Stimulated activated CD4-positive, alpha-beta T cell treated with anti-CD3 and anti-CD28 coated beads, TNF-alpha, amount 100 ng/mL, for 24 hours (primary cell): ENCODE measurements around the gene MCOLN2.

Experiments used
- DNase-seq, 3 experiments: peaks; one replicate each; pipeline ENCODE4 v3.0.0-alpha.2; 2020; ENCODE audit warnings: low read depth in 3 of 3

The MCOLN2 gene

DNA sequence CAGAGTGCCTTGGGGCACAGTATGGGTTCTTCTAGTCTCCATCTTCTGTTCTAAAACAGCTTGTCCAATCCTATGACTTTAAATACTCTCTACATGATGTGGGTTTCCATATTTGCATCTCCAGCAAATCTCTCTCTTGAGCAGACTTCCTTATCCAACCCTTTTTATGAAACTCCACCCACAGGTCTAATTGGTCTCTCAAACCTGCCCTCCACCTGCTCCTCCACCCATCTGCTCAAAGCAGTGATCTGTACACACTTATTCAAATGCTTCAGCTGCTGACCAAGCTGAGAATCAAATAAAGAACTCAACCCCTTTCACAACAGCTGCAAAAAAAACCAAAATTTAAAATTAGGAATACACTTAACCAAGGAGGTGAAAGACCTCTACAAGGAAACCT, 11.5 kb downstream of the MCOLN2 start:
- DNase-seq: no peak

DNA sequence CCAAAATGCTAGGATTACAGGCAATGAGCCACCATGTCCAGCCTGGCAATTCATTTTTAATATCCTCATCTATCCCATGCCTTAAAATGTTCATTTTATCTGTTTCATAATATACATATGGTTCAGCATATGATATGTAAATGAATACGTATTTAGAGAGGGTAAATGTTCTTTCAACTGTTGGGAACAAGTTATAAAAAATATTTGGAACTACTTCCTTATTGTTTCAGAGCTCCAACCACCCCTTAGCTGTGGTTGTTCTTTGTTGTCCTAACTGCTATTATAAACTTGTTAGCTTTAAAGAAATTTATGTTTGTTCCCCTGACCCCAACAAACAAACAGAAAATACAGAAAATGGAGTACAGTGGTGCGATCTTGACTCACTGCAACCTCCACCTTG, 14.5 kb downstream of the MCOLN2 start:
- DNase-seq: no peak

DNA sequence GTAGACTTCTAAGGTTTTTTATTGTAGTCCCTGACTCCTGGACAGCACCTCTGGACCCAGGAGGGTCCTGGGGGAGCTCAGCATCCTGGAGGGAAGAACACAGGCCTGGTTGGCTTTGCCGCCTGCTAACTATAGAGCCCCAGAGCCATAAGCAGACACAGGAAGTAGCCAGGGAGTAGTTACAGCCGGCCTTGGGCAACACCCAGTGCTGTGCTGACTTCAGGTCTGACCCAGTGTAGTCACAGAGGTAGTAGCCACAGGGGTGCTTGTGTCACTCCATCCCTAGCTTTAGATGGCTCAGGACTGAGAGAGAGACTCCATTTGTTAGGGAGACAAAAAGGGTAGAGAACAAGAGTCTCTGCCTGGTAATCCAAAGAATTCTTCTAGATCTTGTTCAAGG, 21.9 kb downstream of the MCOLN2 start:
- no peak for DNase-seq

DNA sequence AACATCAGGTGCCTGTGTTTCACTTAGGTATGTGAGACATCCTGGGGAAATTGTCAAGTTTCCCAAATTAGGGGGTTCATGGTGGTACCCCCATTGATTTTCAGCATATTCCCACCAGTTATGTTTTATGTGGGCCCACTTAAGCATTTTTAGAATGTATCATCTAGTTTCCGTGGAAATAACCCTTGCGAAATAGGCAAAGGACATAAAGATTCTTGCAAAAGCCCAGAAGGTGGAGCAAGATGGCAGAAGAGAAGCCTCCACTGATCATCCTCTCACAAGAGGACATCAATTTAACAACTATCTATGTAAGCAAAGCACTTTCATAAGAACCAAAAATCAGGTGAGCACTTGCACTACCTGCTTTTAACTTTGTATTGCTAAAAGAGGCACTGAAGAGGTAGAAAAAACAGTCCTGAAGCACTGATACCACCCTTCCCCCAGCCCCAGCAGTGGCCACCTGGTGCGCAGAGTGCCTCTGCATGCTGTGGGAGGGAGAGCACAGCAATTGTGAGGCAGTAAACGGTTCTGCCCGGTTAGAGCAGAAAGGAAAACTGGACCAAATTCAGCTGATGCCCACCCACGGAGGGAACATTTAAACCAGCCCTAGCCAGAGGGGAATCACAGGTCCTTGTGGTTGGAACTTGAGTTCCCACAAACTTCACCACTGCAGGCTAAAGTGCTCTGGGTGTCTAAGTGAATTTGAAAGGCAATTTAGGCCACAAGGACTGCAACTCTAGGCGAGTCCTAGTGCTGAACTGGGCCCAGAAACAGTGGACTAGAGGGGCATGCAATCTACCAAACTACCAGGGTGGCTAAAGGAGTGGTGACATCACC, 23.2 kb downstream of the MCOLN2 start:
- no peak for DNase-seq

DNA sequence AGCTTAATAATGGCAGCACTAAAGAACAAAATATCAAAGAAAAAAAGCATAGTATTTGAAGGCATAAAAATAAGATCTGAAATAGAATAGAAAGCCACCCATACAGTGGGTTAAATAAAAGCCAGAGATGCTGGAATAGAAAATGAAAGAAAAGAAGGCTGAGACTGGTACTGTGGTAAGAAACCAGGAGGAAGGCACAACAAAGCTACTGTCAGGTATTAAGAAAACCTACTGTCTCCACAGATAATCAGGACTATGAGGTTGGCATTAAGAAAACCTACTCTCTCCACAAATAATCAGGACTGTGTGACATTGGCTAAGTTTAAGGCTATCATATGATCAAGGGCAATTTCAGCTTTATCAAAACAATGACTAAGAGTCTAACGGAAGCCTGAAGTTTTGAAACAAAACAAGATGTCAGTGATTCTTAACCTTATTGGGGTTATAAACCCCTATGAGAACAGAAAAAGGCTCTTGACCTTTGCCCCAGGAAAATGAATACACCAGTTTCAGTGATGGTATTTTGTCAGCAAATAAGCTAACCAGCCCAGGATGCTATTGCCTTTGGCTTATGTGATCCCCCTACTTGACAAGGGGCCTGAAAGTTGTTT, 24.4 kb downstream of the MCOLN2 start:
- DNase-seq: no peak

DNA sequence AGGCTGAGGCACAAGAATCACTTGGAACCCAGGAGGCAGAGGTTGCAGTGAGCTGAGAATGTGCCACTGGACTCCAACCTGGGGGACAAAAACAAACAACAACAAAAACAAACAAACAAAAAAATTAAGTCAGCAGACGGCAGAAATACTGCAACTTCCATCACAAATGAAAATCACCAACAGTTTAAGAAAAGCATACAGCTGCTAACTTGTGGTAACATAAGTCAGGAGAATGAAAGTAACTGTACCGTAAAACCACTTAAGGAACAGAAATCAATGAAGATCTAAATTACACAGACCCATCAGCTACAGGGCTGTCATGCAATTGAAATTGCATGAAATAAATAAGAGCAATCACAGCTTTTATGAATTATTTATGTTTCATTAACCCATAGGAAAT, 25.0 kb downstream of the MCOLN2 start:
- DNase-seq: no peak

DNA sequence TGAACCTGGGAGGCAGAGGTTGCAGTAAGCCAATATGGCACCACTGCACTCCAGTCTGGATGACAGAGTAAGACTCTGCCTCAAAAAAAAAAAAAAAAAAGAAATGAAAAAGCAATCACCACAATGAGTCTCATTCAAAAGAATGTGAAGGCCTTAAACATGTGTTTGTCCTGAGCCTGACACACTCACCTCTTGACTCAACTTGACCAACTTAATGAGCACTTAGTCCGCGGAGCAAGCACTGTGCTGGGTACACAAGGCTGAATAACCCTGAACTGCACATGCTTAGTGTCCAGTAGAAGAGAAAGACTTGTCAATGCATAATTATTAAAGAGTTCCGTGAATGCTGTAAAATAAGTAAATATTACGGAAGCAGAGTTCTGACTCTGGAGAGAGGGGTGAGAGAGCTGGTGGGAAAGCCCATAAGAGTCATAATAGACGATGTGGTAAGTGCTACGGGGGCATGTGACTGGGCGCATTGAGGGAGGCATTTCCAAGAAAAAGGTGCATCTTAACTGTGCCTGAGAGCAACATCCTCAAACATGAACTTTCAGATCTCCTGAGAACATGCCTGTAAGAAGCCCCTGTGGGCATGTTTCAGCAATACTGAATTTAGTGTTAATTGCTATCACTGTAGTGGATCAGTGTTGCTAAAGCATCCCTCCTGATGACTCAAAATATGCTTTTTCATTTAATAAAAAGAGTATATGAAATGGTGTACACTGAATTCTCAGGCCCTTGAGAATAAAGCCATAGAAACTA, 27.2 kb downstream of the MCOLN2 start:
- DNase-seq: peak in 1 of 3 experiments; percentile 24

DNA sequence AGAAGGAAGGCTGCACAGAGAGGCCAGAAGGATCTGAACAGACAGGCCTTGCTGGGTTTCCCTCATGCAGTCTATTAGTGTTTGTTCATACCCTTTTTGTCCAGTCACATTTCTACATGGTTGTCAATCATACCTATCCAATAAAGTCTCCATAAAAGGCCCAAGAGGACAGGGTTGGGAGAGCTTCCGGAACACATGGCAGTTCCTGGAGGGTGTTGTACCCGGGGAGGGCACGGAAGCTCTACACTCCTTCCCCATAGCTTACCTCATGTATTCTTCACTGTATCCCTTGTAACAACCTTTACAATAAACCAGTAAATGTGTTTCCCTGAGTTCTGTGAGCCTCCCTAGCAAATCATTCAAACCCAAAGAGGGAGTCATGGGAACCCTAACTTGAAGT, 28.0 kb downstream of the MCOLN2 start:
- DNase-seq: no peak

DNA sequence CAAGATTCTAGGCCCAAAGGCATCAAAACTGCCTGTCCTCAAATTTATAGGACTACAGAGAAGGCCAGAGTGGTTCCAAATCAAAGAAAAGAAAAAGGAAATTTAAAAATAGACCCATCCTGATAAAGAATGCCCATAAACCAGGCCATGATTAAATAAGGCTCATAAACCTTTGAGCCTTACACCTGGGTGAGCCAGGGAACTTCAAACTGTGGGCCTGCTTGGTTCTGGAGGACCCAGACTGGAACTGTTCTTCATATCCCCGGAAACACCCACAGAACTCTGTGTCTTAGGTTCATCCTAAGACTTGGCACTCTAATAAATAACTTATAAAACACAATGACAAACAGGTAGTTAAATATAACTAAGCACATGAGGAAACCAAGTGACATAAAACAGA, 28.8 kb downstream of the MCOLN2 start:
- DNase-seq: no peak

DNA sequence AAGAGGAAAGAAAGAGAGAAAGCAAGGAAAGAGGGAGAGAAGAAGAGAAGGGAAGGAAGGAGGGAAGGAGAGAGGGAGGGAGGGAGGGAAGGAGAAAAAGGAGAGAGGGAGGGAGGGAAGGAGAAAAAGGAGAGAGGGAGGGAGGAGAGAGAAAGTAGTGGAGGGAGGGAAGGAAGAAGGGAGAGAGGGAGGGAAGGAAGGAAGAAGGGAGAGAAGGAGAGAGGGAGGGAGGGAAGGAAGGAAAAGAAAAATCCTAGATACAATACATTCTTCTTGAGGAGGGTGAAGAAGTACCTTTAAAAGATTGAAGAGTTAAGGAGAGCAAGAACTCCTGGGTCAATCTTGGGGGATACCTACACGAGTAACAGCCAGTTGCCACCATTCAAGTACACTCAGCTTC, 29.2 kb downstream of the MCOLN2 start:
- DNase-seq: no peak

DNA sequence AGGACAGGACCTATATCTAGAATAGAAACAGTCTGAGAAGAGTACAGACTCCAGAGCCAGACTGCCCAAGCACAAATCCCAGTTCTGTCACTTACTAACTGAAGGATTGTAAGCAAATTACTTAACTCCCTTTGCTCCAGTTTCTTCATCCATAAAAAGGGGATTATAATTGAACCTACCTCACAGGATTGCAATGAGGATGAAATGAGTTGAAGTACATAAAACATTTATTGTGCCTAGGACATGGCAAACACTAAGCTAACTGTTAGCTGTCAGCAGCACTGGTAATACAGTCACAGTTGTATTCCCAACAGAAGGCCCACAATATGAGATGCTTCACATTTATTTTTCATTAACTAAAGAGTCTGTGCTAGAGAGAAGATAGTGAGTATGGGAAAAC, 33.9 kb downstream of the MCOLN2 start:
- DNase-seq: no peak

DNA sequence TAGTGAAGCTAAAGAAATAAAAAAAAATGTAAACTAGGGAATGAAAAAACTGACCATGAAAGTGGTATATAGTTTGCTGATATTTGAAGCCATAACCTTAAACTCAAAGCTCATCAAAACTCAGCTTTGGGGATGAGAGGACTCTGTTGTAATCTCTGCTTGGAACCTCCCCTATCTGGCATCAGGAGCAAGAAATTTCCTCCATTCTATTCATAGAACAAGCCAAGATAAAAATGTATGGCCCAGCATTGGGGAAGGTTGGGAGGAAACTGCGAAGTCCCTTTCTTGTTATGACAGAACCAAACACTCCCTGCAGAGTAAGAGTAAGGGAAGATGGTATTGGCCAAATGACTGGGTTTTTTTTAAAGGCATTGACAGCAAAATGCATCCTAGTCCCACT, 35.6 kb downstream of the MCOLN2 start:
- DNase-seq: no peak

DNA sequence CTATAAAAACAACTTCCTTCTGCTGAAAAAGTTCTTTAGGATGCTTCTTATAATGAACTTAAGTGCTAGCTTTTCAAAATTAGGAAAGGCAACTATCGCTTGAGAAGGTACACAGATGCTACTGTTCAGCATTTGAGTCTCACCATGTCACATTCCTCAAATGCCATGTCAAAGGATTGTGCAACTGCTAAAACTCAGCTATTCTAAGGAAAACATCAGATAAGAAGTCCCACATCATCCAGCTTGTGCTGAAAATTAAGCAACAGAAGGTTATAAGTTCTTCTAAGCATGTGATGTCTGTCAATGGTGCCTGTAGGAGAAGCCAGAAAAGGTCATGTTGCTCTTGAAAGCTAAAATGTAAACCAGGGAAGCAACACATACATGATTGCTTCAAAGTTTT, 36.5 kb downstream of the MCOLN2 start:
- DNase-seq: no peak

DNA sequence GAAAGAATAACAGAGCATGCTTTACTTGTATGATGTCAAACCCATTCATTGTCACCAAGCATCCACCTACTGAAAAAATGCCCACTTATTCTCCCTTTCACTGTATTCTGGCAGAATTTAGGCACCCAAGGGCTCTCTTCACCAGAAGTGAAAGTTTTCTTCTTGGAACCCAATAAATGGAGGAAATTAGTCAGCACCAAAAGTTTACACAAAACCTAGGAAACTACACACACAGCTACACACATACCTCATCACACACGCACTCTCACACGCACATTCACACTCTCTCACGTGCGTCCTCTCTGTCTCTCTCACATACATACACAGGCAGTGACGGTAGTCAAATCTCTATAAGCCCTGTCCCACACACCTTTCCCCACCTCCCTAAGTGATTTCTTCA, 37.6 kb downstream of the MCOLN2 start:
- peak in 2 of 3 experiments; percentile 34 to 40 for DNase-seq

DNA sequence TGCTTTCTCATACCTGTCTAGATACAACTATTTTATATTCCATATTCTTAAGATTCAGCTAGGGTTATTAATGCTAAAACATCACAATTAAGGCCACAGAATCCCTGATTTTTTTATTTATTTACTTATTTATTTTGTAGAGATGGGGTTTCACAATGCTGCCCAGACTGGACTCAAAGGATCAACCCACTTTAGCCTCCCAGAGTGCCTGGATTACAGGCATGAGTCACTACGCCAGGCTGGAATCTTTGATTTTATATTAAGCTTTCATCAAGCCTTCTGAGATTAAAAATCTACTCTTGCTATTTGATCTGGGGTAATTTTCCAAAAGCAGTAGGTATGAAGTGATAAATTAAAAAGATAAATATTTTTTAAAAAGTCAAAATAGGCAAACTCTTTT, 38.9 kb downstream of the MCOLN2 start:
- DNase-seq: no peak

DNA sequence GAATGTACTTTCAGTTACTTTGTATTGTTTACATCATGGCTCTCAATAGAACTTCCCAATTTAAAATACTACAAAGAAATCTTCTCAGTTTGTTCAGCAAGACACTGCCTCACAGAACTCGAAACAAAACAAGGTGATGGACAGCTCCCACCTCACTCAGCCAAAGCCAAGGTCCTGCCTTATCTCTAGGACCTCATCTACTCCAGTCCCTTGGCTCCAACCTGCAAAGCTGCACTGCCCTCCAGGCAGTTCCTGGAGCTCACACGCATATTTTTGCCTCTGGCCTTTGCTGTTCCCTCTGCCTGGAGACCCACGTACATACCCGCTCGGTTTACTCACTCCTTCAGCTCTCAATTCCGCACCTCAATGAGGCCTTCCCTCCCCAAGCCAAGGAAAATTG, 40.3 kb downstream of the MCOLN2 start:
- no peak for DNase-seq

DNA sequence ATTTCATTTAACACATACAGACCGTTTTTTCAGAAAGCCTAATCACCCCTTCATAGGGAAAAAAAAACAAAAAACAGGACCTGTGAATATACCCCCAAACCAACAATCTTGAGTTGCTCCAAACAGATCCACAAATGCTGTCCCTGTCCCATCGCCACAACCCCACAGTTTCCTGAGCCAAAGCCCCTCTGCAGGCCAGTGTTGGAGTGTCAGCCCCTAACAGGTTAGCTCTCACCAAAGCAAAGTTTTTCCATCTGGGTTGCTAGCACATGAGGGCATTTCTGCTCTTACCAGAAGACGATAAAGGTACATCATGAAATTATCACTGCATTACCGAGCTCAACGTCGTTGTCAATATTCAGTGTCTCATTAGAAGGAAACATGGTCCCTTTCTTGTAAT, 40.8 kb downstream of the MCOLN2 start:
- no peak for DNase-seq

DNA sequence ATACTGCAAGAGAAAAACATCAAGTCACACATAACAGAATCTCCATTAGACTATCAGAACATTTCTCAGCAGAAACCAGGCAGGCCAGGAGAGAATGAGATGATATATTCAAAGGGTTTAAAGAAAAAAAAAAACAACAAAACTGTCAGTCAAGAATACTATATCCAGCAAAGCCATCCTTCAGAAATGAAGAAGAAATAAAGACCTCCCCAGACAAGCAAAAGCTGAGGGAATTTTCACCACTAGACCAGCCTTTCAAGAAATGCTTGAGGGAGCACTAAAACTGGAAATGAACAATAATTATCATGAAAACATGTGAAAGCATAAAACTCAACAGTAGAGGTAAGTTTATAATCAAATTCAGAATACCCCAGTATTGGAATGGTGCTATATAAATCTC, 47.2 kb downstream of the MCOLN2 start:
- no peak for DNase-seq

DNA sequence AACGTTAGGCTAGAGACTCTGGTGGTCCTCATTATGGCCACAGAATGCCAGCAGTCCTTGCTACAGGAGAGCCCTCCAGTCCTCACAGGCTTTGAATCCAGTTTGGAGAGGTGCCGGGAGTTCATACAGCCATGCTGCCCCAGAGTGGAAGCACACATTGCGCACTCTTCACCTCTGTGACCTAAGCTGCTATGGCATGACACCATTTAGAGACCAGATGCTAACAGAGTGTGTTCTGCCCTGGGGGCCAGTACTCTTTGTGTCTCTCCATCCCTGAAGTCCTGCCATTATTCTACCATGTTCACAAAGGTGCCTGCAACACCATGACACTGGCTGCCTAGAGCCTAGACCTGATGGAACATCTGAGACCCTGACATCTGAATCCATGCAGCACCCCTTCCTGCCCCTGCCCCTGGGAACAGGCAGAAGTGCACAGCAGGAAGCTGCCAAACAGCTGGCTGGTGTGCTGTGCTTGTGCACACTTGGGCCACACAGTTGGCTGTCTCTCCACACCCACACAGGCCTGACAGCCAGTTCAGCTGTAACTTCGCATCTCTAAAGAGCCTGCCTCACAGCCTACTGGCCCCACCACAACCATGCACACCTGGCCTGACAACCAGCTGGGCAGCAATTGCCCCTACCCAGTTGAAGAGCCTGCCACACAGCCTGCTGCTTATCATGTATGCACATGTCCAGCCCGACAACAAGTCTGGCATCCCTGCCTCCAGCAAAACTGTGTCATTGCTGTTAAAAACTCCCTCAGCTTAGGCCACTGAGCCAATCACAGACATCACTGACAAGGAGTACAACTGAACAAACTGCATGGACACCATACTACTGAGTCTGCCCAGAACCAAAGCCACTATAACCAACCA, 49.1 kb downstream of the MCOLN2 start:
- no peak for DNase-seq

DNA sequence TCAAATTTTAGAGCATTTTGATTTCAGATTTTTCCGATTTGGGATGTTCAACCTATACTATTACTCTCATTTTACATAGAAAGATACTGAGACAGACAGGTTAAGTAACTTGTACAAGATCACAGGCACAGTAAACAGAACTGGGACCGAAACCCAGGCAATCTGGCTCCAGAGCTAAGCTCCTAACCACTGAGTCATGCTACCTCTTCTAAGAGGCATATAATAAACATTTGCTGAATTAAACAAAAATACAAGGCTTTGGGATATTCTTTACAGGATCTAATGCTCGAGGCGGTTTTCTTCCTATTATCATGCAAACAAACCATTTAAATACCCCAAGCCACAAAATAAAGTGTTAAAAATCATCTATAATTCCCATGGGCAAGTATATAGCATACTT, 50.3 kb downstream of the MCOLN2 start:
- no peak for DNase-seq

DNA sequence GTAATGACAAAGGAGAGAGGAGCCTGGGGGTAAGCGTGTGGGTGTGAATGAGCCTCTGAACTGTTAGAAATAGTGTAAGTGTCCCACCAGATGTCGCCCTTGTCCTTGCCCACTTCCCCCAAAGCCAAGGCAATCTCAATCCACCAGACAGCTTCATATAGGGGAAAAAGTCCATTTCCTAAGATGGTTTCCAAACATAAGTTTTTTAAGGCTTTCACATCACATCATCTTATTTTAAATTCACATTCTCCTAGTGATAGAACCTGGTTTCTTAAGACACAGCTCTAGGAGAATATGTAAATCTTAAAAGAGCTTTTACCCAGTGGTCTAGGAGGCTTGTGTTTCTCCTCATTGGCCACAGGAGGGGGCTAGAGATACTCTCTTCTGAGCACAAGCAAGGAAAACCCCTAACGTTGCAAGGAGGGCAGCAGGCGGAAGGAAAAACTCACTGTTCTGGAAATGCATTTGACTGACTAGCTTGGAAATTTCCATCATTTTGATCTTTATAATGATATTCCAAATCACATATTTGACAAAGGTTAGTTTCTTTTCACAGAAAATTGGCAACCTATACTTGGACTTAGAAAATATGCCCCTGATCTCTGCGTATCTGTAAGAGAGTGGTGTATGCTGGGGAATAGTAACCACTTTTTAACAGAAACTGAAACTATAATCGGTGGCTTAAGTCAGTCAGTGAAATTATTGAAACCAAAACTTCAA, 52.0 kb downstream of the MCOLN2 start:
- DNase-seq: peak; percentile 45 to 75 (median 47)
